ENCODE data around the gene UGP2. TPM values are rescaled to one million over a fixed set of nuclear protein-coding genes. Genes with fewer than 3 reads are reported as not detected.

Gene UGP2
- total and polyA plus RNA-seq, 4 donors: 76.2 to 723 (median 261) TPM

DNA sequence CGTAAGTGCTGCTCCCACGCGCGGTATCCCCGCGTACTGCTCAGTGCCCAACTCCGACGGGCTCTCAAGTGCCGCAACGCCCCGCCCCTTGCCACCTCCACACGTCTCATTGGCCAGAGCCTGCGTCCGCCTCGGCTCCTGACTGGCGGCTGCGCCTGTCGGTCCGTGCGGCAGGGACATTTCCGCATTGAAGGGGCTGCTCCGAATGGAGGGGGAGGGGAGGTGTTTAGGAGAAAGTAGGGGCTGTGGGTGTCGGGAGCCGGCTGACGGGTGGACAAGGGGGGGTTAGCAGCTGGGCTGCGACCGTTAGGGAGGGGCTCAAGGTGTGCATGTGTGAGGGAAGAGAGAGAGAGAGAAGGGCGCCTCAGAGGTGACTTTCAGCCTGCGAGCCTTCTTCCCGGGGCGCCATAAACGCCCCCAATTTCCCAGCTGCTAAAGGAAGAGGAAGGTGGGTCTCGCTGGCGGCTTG is 877 bp upstream of the UGP2 start (continued):
- TF ChIP-seq, protein P1, sequence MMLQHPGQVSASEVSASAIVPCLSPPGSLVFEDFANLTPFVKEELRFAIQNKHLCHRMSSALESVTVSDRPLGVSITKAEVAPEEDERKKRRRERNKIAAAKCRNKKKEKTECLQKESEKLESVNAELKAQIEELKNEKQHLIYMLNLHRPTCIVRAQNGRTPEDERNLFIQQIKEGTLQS (IDR thresholded peaks at IDR 0.05): no peak
- TF ChIP-seq NR2F2 (IDR thresholded peaks at IDR 0.05) (peak; percentile 6), JUND (IDR thresholded peaks at IDR 0.05) (no peak), HNF4A (conservative IDR thresholded peaks at IDR 0.05) (no peak), RAD21 (IDR thresholded peaks at IDR 0.05) (peak; percentile 34 to 56), GABPA (IDR thresholded peaks at IDR 0.05 in 1 of 2, conservative IDR thresholded peaks at IDR 0.05 in 1 of 2) (peak in 1 of 2 donors; percentile 73), HNF4G (IDR thresholded peaks at IDR 0.05) (no peak), FOXA1 (IDR thresholded peaks at IDR 0.05) (peak; percentile 49)
- TF ChIP-seq, protein P2, sequence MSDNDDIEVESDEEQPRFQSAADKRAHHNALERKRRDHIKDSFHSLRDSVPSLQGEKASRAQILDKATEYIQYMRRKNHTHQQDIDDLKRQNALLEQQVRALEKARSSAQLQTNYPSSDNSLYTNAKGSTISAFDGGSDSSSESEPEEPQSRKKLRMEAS (IDR thresholded peaks at IDR 0.05): no peak
- TF ChIP-seq, protein P3, sequence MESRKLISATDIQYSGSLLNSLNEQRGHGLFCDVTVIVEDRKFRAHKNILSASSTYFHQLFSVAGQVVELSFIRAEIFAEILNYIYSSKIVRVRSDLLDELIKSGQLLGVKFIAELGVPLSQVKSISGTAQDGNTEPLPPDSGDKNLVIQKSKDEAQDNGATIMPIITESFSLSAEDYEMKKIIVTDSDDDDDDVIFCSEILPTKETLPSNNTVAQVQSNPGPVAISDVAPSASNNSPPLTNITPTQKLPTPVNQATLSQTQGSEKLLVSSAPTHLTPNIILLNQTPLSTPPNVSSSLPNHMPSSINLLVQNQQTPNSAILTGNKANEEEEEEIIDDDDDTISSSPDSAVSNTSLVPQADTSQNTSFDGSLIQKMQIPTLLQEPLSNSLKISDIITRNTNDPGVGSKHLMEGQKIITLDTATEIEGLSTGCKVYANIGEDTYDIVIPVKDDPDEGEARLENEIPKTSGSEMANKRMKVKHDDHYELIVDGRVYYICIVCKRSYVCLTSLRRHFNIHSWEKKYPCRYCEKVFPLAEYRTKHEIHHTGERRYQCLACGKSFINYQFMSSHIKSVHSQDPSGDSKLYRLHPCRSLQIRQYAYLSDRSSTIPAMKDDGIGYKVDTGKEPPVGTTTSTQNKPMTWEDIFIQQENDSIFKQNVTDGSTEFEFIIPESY (IDR thresholded peaks at IDR 0.05): no peak

DNA sequence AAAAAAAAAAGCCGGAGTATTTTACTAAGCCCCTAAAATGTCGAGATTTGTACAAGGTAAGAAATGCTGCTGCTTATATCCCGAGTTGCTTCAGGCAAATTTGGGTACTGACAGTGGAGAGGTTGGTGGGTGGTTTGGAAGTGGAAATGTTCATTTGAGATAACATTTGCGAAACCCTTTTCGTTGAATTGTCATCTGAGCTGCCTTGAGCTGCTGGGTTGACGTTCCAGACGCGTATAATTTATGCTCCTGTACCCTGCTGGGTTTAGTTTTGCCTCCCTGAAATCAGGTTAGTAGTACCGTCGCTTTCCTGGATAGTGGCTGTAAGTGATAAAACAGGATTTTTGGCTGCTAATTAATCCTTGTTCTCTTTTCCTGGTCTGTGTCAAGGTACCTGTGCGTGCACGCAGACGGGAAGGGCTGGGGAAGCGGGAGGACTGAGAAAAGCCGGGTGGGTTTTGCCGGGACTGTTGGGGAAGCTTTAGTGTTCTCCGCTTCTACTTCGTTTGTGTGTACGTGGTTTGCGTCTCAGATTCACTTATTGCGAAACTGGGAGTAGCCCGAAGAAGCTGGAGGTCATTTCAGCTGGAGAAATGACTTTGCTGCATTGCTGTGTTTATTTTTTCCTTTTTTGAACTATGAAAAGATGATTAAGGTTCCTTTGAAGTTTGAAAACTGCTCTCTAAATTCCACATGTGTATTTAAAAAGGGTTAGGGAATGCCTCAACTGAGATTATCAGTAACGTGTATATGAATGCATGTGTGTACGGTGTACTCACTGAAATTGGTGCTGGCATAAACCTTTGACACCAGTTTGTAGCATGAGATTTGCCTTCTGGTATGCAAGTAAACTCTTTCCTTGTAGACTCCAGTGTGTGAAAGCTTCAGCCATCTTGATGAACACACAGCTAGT is 709 bp downstream of the UGP2 start:
- Histone ChIP-seq H3K4me3 (ENCODE audit: low read depth in 1 of 3, low read length in 3 of 3) (peak overlapping the region; percentile 64 to 98 (median 92)), H3K9me3 (ENCODE audit: control insufficient read depth in 4 of 4, low read length in 3 of 4) (no peaks in the 10 kb centered on the region), H3K4me1 (ENCODE audit: control insufficient read depth in 4 of 4, insufficient read depth in 4 of 4, low read length in 3 of 4) (peaks cover 2 to 23% (median 7%) of the 10 kb centered on the region in 4 donors), H3K9ac (ENCODE audit: low read depth in 1 of 2, low read length in 2 of 2) (peak overlapping the region; percentile 98 to 100), H3K36me3 (ENCODE audit: control insufficient read depth in 4 of 4, insufficient read depth in 3 of 4, low read depth in 1 of 4, low read length in 3 of 4) (peaks cover 0 to 2% (median 0%) of the 10 kb centered on the region in 4 donors), H3K27me3 (ENCODE audit: control insufficient read depth in 4 of 4, insufficient read depth in 4 of 4, low read length in 3 of 4) (no peaks in the 10 kb centered on the region), H3K27ac (ENCODE audit: low read depth in 1 of 2, low read length in 2 of 2) (peak overlapping the region; percentile 92 to 99)
- peak; percentile 39 for DNase-seq (ENCODE audit: low spot score)
- 2% methylated on average over 24 of the region's 24 CpGs for WGBS
- peak; percentile 6 for TF ChIP-seq FOXA1 (IDR thresholded peaks at IDR 0.05)
- TF ChIP-seq EGR1 (IDR thresholded peaks at IDR 0.05; ENCODE audit: low read depth in 2 of 2): no peak
- TF ChIP-seq HNF4A (conservative IDR thresholded peaks at IDR 0.05): peak in 1 of 2 donors; percentile 15
- TF ChIP-seq NR2F2 (IDR thresholded peaks at IDR 0.05): no peak
- peak; percentile 3 to 37 for TF ChIP-seq RXRA (IDR thresholded peaks at IDR 0.05)
- TF ChIP-seq YY1 (IDR thresholded peaks at IDR 0.05): peak; percentile 82
- TF ChIP-seq, protein P4, sequence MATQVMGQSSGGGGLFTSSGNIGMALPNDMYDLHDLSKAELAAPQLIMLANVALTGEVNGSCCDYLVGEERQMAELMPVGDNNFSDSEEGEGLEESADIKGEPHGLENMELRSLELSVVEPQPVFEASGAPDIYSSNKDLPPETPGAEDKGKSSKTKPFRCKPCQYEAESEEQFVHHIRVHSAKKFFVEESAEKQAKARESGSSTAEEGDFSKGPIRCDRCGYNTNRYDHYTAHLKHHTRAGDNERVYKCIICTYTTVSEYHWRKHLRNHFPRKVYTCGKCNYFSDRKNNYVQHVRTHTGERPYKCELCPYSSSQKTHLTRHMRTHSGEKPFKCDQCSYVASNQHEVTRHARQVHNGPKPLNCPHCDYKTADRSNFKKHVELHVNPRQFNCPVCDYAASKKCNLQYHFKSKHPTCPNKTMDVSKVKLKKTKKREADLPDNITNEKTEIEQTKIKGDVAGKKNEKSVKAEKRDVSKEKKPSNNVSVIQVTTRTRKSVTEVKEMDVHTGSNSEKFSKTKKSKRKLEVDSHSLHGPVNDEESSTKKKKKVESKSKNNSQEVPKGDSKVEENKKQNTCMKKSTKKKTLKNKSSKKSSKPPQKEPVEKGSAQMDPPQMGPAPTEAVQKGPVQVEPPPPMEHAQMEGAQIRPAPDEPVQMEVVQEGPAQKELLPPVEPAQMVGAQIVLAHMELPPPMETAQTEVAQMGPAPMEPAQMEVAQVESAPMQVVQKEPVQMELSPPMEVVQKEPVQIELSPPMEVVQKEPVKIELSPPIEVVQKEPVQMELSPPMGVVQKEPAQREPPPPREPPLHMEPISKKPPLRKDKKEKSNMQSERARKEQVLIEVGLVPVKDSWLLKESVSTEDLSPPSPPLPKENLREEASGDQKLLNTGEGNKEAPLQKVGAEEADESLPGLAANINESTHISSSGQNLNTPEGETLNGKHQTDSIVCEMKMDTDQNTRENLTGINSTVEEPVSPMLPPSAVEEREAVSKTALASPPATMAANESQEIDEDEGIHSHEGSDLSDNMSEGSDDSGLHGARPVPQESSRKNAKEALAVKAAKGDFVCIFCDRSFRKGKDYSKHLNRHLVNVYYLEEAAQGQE (IDR thresholded peaks at IDR 0.05): no peak

Data from liver (tissue), 9 donors.